Activated T-cell treated with anti-CD3 and anti-CD28 coated beads for 1 hour (primary cell): ENCODE results near the gene PCDHGB2.
"Not testable (repeated sequence)": the region's sequence is repeated elsewhere in the genome, so short reads cannot be mapped to it uniquely, and the experiment has no call there.

Experiments
- DNase-seq: peaks from one replicate; pipeline ENCODE4 v3.0.0-alpha.2; 2020; ENCODE audit warnings: low read depth

PCDHGB2 gene

DNA sequence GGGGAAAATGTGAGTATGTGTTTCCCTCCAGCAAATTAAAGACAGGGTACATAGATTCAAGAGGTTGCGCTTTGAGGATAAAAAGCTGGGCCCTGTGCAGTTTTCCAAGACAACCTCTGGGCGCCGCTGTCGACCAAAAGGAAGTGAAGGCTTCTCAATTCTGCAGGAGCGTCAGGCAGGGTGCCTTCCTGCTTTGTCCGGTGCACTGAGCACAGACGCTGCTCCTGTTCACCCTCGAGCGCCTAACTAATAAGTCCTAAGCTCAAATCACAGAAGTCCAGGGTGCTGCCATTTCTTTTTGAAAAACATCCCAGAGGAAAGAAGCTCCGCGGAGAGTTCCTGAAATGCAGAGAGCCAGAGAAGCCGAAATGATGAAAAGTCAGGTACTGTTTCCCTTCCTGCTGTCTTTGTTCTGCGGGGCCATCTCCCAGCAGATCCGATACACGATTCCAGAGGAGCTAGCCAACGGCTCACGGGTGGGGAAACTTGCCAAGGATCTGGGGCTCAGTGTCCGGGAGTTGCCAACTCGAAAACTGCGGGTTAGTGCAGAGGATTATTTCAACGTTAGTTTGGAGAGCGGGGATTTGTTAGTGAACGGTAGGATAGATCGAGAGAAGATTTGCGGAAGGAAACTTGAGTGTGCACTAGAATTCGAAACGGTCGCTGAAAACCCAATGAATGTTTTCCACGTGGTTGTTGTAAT is 9.7 kb upstream of the PCDHGB2 start, which contains the start of gene PCDHGB1:
TSS of gene PCDHGB1 (plus strand) at position 183 of the 703 bp plus-strand sequence. CDS start at position 345, 162 bp downstream.
- peak; percentile 11 for DNase-seq

DNA sequence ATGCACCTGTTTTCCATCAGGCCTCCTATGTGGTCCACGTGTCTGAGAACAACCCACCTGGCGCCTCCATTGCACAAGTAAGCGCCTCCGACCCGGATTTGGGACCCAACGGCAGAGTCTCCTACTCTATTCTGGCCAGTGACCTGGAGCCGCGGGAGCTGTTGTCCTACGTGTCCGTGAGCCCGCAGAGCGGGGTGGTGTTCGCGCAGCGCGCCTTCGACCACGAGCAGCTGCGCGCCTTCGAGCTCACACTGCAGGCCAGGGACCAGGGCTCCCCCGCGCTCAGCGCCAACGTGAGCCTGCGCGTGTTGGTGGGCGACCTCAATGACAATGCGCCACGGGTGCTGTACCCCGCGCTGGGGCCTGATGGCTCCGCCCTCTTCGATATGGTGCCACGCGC is 8.2 kb upstream of the PCDHGB2 start:
- DNase-seq, result no peak

DNA sequence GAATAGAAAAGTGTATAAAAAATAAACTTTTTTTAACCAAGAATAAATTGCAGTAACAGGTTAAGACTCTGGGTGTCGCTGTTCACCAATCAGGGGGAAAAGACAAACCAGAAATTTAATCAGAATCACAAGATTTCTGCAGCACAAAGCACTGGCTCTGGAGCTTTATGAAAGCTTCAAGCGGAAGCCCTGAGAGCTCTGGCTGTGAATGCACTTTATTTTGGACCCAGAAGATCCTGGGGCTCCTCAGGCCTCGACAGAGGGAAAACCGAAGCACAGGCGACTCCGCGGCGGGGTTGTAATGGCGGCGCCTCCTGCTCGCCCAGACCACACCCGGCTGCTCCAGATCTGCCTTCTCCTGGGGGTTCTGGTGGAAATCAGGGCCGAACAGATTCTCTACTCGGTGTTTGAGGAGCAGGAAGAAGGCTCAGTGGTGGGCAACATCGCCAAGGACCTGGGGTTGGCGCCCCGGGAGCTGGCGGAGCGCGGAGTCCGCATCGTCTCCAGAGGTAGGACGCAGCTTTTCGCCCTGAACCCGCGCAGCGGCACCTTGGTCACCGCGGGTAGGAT is 4.8 kb upstream of the PCDHGB2 start, which contains the start of gene PCDHGA4:
TSS of gene PCDHGA4 (plus strand) at position 122 of the 570 bp plus-strand sequence. CDS start at position 209, 87 bp downstream.
- DNase-seq, result no peak

DNA sequence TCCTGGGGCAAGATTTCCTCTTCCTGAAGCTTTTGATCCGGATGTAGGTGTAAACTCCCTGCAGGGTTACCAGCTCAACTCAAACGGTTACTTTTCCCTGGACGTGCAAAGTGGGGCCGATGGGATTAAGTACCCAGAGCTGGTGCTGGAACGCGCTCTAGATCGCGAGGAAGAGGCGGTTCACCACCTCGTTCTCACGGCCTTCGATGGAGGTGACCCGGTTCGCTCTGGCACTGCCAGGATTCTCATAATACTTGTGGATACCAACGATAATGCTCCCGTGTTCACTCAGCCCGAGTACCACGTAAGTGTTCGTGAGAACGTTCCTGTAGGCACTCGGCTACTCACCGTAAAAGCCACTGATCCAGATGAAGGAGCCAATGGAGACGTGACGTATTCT is 4.2 kb upstream of the PCDHGB2 start:
- no peak for DNase-seq

DNA sequence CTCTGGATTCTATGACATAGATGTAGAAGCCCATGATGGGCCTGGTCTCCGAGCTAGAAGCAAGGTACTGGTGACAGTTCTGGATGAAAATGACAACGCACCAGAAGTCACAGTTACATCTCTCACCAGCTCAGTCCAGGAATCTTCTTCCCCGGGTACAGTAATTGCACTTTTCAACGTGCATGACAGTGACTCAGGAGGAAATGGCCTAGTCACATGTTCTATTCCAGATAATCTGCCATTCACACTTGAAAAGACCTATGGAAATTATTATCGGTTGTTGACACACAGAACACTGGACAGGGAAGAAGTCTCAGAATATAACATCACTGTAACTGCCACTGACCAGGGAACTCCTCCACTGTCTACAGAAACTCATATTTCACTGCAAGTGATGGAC is 3.7 kb upstream of the PCDHGB2 start:
- DNase-seq, result no peak

DNA sequence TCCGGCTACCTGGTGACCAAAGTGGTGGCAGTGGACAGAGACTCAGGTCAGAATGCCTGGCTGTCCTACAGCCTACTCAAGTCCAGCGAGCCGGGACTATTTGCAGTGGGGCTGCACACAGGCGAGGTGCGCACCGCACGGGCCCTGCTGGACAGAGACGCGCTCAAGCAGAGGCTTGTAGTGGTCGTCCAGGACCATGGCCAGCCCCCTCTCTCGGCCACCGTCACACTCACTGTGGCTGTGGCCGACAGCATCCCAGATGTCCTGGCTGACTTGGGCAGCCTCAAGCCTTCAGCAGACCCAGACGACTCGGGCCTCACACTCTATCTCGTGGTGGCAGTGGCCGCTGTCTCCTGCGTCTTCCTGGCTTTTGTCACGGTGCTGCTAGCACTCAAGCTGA is 2.8 kb upstream of the PCDHGB2 start:
- no peak for DNase-seq

DNA sequence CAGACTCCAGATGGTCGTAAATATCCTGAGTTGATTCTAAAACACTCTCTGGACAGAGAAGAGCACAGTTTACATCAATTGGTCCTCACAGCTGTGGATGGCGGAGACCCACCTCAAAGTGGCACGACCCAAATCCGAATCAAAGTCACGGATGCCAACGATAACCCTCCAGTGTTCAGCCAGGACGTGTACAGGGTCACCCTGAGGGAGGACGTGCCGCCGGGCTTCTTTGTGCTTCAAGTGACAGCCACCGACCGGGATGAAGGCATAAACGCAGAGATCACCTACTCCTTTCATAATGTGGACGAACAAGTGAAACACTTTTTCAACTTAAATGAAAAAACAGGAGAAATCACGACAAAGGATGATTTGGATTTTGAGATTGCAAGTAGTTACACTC is 891 bp downstream of the PCDHGB2 start:
- DNase-seq, result no peak

DNA sequence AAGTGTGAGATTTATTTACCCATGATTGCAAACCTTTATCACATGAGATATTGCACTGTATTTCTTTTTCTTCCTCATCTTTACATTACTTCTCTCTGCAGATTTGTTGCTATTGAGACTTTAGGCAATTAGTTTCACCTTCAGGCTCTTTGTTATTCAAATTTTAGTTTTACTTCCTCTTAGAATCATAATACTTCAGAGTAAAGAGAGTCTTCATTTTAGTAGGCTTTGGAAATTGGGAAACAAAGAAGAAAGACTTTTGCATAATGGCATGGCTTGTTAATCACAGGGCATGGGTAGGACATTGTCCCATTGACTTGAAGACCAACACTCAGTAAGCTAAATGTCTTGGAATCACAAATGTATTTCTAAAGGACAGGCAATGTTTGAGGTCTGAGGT is 2.9 kb downstream of the PCDHGB2 start:
- no peak for DNase-seq

DNA sequence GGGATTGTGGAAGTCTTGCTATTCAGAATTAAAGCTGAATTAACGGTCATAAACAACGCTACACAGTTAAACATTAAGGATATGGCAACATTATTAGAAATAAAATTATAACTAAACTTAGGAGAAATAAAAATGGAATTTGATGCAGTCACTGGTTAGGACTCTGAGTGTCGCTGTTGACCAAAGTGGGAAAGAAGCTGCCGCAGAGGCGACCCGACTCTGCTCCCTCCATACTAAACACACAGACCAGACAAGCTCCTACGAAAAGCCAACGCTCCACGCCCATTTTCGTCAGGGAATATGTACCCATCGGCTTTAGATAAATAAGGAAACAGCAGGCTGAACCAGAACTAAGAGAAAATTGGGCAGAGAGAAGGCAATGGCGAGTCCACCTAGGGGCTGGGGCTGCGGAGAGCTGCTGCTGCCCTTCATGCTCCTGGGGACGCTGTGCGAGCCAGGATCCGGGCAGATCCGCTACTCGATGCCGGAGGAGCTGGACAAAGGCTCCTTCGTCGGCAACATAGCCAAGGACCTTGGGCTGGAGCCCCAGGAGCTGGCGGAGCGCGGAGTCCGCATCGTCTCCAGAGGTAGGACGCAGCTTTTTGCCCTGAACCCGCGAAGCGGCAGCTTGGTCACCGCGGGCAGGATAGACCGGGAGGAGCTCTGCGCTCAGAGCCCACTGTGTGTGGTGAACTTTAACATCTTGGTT is 4.3 kb downstream of the PCDHGB2 start, which contains the start of gene PCDHGA5:
TSS of gene PCDHGA5 (plus strand) at position 211 of the 709 bp plus-strand sequence. CDS start at position 380, 169 bp downstream.
- DNase-seq, result no peak

DNA sequence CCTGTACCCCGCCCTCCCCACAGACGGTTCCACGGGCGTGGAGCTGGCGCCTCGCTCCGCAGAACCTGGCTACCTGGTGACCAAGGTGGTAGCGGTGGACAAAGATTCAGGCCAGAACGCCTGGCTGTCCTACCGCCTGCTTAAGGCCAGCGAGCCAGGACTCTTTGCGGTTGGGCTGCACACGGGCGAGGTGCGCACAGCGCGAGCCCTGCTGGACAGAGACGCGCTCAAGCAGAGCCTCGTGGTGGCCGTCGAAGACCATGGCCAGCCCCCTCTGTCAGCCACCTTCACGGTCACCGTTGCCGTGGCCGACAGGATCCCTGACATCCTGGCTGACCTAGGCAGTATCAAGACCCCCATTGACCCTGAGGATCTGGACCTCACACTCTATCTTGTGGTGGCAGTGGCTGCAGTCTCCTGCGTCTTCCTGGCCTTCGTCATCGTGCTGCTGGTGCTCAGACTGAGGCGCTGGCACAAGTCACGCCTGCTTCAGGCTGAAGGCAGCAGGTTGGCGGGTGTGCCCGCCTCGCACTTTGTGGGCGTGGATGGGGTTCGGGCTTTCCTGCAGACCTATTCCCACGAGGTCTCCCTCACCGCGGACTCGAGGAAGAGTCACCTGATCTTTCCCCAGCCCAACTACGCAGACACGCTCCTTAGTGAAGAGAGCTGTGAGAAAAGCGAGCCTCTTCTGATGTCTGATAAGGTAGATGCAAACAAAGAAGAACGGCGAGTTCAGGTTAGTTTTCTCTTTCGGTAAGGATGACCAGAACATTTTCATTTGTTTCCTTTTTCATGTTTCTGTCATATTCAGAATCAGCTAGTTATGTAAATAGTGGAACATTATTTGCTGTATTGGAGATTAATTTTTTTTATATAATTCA is 6.5 kb downstream of the PCDHGB2 start:
- no peak for DNase-seq

DNA sequence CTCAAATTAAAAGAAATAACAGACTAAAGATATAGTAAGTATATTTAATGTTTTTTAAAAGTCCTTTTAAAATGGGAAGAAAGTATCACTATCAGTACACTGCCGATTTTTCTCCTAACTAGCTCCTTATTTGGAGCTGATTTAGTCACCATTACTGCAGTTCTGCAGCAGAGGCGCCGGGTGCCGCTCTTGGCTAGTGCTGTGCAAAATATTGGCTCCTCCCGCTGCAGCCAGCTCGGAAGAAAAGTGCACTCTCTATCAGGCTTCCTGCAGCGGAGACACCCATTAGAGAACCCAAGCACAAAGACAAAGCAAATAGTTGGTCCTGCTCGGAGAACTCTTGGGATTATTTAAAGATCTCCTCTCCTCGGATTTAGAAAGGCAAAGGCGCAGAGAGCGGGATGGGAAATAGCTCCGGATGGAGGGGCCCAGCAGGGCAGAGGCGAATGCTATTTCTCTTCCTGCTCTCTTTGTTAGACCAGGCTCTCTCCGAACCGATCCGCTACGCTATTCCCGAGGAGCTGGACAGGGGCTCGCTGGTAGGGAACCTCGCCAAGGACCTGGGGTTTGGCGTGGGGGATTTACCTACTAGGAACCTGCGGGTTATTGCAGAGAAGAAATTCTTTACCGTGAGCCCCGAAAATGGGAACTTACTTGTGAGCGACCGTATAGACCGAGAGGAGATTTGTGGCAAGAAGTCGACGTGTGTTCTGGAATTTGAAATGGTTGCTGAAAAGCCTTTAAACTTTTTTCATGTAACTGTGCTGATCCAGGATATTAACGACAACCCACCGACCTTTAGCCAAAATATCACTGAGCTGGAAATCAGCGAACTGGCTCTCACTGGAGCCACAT is 10.4 kb downstream of the PCDHGB2 start, which contains the start of gene PCDHGB3:
TSS of gene PCDHGB3 (plus strand) at position 249 of the 855 bp plus-strand sequence. CDS start at position 402, 153 bp downstream.
- no peak for DNase-seq

DNA sequence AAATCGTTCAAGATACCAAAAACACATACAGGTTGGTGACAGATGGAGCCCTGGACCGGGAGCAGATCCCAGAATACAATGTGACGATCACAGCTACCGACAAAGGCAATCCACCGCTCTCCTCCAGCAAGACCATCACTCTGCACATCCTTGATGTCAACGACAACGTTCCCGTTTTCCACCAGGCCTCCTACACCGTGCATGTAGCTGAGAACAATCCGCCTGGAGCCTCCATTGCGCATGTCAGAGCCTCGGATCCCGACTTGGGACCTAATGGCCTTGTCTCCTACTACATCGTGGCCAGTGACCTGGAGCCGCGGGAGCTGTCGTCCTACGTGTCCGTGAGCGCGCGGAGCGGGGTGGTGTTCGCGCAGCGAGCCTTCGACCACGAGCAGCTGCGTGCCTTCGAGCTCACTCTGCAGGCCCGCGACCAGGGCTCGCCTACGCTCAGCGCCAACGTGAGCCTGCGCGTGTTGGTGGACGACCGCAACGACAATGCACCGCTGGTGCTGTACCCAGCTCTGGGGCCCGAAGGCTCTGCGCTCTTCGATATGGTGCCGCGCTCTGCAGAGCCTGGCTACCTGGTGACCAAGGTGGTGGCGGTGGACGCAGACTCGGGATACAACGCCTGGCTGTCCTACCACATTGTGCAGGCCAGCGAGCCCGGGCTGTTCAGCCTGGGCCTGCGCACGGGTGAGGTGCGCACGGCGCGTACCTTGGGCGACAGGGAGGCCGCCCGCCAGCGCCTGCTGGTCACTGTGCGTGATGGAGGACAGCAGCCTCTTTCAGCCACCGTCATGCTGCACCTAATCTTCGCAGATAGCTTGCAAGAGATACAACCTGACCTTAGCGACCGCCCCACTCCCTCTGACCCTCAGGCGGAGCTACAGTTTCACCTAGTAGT is 12.0 kb downstream of the PCDHGB2 start:
- no peak for DNase-seq

DNA sequence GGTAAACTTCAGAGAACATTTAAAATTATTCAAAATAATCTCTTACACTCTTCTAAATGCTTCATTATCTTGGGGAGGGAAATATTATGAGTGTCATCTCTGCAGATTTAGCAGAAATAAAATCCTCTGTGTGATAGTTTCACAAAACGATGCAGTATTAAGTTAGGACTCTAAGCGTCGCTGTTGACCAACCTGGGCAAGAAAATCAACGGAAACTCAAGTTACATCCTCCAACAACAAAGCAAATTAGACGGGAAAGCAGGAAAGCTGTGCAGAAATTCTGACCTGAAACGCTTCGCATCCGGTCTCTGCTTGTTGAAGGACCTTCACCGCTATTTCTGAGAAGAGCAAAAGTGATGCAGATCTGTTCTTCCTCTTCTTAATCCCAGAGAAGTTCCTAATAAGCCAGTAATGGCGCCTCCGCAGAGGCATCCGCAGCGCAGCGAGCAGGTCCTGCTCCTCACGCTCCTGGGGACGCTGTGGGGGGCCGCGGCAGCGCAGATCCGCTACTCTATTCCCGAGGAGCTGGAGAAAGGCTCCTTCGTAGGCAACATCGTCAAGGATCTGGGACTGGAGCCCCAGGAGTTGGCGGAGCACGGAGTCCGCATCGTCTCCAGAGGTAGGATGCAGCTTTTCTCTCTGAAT is 14.0 kb downstream of the PCDHGB2 start, which contains the start of gene PCDHGA6:
TSS of gene PCDHGA6 (plus strand) at position 219 of the 645 bp plus-strand sequence. CDS start at position 412, 193 bp downstream.
- DNase-seq, result no peak

DNA sequence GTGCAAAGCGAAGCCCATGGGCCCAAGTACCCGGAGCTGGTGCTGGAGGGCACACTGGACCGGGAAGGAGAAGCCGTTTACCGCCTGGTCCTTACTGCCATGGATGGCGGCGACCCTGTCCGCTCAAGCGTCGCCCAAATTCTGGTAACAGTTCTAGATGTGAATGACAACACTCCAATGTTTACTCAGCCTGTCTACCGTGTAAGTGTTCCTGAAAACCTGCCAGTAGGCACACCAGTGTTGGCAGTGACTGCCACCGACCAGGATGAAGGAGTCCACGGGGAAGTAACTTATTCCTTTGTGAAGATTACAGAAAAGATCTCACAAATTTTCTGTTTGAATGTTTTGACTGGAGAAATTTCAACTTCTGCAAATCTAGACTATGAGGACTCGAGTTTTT is 14.8 kb downstream of the PCDHGB2 start:
- DNase-seq, result no peak

DNA sequence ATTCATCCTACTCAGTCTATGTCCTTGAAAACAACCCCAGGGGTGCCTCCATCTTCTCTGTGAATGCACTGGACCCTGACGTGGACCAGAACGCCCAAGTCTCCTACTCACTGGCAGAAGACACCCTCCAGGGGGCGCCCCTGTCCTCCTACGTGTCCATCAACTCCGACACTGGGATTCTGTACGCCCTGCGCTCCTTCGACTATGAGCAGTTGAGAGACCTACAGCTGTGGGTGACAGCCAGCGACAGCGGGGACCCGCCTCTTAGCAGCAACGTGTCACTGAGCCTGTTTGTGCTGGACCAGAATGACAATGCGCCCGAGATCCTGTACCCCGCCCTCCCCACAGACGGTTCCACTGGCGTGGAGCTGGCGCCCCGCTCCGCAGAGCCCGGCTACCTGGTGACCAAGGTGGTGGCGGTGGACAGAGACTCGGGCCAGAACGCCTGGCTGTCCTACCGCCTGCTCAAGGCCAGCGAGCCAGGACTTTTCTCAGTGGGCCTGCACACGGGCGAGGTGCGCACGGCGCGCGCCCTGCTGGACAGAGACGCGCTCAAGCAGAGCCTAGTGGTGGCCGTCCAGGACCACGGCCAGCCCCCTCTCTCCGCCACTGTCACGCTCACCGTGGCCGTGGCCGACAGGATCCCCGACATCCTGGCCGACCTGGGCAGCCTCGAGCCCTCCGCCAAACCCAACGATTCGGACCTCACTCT is 15.8 kb downstream of the PCDHGB2 start:
- DNase-seq, result not testable (repeated sequence)

DNA sequence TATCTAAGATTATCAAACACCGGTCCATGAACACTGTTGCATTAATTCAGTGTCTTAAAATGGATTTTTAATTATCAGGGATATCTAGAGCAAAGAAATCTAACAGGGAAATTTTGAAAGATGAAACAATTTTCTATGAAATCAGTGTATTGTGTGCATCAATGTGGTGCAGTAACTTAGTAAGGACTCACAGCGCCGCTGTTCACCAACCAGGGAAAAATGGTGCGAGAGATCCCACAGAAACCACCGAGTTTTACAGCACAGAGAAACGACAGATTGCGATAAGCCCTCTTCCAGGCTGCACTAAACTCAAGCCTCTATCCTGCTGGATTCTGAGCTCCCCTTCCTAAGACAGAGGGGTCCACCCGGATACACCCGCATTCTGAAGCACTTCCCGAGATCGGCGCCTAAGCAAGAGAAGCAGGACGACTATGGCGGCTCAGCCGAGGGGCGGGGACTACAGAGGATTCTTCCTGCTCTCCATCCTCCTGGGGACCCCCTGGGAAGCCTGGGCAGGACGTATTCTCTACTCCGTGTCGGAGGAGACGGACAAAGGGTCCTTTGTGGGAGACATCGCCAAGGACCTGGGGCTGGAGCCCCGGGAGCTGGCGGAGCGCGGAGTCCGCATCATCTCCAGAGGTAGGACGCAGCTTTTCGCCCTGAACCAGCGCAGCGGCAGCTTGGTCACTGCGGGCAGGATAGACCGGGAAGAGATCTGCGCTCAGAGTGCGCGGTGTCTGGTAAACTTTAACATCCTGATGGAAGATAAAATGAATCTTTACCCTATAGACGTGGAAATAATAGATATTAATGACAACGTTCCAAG is 22.9 kb downstream of the PCDHGB2 start, which contains the start of gene PCDHGA7:
TSS of gene PCDHGA7 (plus strand) at position 274 of the 826 bp plus-strand sequence. CDS start at position 432, 158 bp downstream.
- no peak for DNase-seq

DNA sequence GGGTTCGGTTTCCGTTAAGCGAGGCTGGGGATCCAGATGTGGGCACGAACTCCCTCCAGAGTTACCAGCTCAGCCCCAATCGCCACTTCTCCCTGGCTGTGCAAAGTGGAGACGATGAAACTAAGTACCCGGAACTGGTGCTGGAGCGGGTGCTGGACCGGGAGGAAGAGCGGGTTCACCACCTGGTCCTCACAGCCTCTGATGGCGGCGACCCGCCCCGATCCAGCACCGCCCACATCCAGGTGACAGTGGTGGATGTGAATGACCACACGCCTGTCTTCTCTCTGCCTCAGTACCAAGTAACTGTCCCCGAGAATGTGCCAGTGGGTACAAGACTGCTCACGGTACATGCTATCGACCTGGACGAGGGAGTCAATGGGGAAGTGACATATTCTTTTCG is 23.6 kb downstream of the PCDHGB2 start:
- no peak for DNase-seq
